Cerebellar cortex (tissue), 1 donor: Measurements from ENCODE around the gene XYLT1.

Experiments
- DNase-seq: peaks from one replicate; pipeline ENCODE4 v3.0.0-alpha.2; 2015; ENCODE audit warnings: low spot score

Gene XYLT1

GRCh38 chr16:17459903-17460521 lies 10.7 kb downstream of the XYLT1 start:
- no peak for DNase-seq

- no peak for DNase-seq
Observed at GRCh38 chr16:17457997-17458396, 12.8 kb downstream of the XYLT1 start.

GRCh38 chr16:17457513-17457912 lies 13.2 kb downstream of the XYLT1 start:
- DNase-seq, result no peak

GRCh38 chr16:17454162-17454730 lies 16.5 kb downstream of the XYLT1 start:
- no peak for DNase-seq

- DNase-seq, result no peak
Observed at GRCh38 chr16:17453364-17454038, 17.3 kb downstream of the XYLT1 start.

- no peak for DNase-seq
Observed at GRCh38 chr16:17452922-17453321, 17.8 kb downstream of the XYLT1 start.

GRCh38 chr16:17451843-17452242 lies 18.9 kb downstream of the XYLT1 start:
- DNase-seq, result no peak

GRCh38 chr16:17450291-17450690 lies 20.5 kb downstream of the XYLT1 start:
- no peak for DNase-seq

GRCh38 chr16:17448640-17449638 lies 21.8 kb downstream of the XYLT1 start:
- DNase-seq, result no peak

- no peak for DNase-seq
Observed at GRCh38 chr16:17447101-17447569, 23.6 kb downstream of the XYLT1 start.

GRCh38 chr16:17446661-17447060 lies 24.1 kb downstream of the XYLT1 start:
- no peak for DNase-seq

GRCh38 chr16:17445421-17445820 lies 25.3 kb downstream of the XYLT1 start:
- DNase-seq, result no peak

GRCh38 chr16:17444658-17445057 lies 26.1 kb downstream of the XYLT1 start:
- no peak for DNase-seq

GRCh38 chr16:17440131-17440530 lies 30.6 kb downstream of the XYLT1 start:
- no peak for DNase-seq

GRCh38 chr16:17439580-17439979 lies 31.2 kb downstream of the XYLT1 start:
- no peak for DNase-seq

GRCh38 chr16:17437981-17438380 lies 32.8 kb downstream of the XYLT1 start:
- DNase-seq, result no peak

- DNase-seq, result no peak
Observed at GRCh38 chr16:17437127-17437720, 33.5 kb downstream of the XYLT1 start.

GRCh38 chr16:17435318-17435717 lies 35.4 kb downstream of the XYLT1 start:
- DNase-seq, result no peak

GRCh38 chr16:17433577-17434451 lies 36.9 kb downstream of the XYLT1 start:
- DNase-seq, result no peak

GRCh38 chr16:17432901-17433576 lies 37.7 kb downstream of the XYLT1 start:
- DNase-seq, result no peak
